C1 segment of cervical spinal cord (tissue), 14 donors: ENCODE measurements around the gene GLTP.
A peak's percentile ranks its signal among the peaks of the same experiment; 100 is the strongest.
"Not testable (repeated sequence)": the region's sequence is repeated elsewhere in the genome, so short reads cannot be mapped to it uniquely, and the experiment has no call there.

Source experiments
- DNase-seq, 14 donors: peaks; one replicate each; lab custom pipeline; 2025; lab: John Stamatoyannopoulos, UW

The GLTP gene

GRCh38 chr12:109880043-109880931 is at the start of gene GLTP:
Gene GLTP, minus strand, starts transcription at chr12:109880541. Its CDS starts 167 bp downstream, at chr12:109880374.
- DNase-seq = peak in 13 of 14 donors; percentile 28 to 92 (median 78)

- not testable (repeated sequence) for DNase-seq
These were observed 49.0 kb upstream of the GLTP start for GRCh38 chr12:109929326-109929725.

- no peak for DNase-seq
These were observed 47.8 kb upstream of the GLTP start for GRCh38 chr12:109928058-109928656.

- no peak for DNase-seq
These were observed 47.3 kb upstream of the GLTP start for GRCh38 chr12:109927622-109928021.

- no peak for DNase-seq
These were observed 46.3 kb upstream of the GLTP start for GRCh38 chr12:109926488-109927210.

GRCh38 chr12:109926016-109926415 is 45.7 kb upstream of the GLTP start:
- DNase-seq = no peak

- no peak for DNase-seq
These were observed 45.0 kb upstream of the GLTP start for GRCh38 chr12:109925185-109925840.

- no peak for DNase-seq
These were observed 43.3 kb upstream of the GLTP start for GRCh38 chr12:109923481-109924245.

GRCh38 chr12:109923038-109923437 is 42.7 kb upstream of the GLTP start:
- DNase-seq = no peak

- no peak for DNase-seq
These were observed 41.6 kb upstream of the GLTP start for GRCh38 chr12:109921982-109922381.

- DNase-seq = no peak
These were observed 40.0 kb upstream of the GLTP start for GRCh38 chr12:109920261-109920780.

- DNase-seq = no peak
These were observed 39.1 kb upstream of the GLTP start for GRCh38 chr12:109919456-109919855.

- no peak for DNase-seq
These were observed 35.7 kb upstream of the GLTP start for GRCh38 chr12:109916045-109916444.

GRCh38 chr12:109915171-109916040 is 35.1 kb upstream of the GLTP start:
- no peak for DNase-seq

GRCh38 chr12:109914461-109914860 is 34.1 kb upstream of the GLTP start:
- DNase-seq = no peak

GRCh38 chr12:109912855-109913321 is 32.5 kb upstream of the GLTP start:
- DNase-seq = no peak

- no peak for DNase-seq
These were observed 30.6 kb upstream of the GLTP start for GRCh38 chr12:109910969-109911348.

GRCh38 chr12:109910254-109910968 is 30.1 kb upstream of the GLTP start:
- DNase-seq = no peak

GRCh38 chr12:109905301-109905700 is 25.0 kb upstream of the GLTP start:
- no peak for DNase-seq
